ENCODE results near the gene RHBDF1. TPM values are rescaled to one million over a fixed set of nuclear protein-coding genes. Genes with fewer than 3 reads are reported as not detected.

Gene RHBDF1
- total and polyA plus RNA-seq, 2 experiments from 2014 or later = 27.9 to 28.2 TPM

- no peak for TF ChIP-seq CTCF (IDR thresholded peaks at IDR 0.05; ENCODE audit: low read depth, low read length)
- Histone ChIP-seq H3K27ac (no peak overlapping the region), H3K27me3 (no peaks in the 10 kb centered on the region), H3K36me3 (no peaks in the 10 kb centered on the region), H3K4me1 (ENCODE audit: low read depth) (no peaks in the 10 kb centered on the region), H3K9me3 (ENCODE audit: low read depth) (no peaks in the 10 kb centered on the region), H3K4me3 (no peak overlapping the region)
- DNase-seq (ENCODE audit: low read depth in 1 of 2, low spot score in 1 of 2) = no peak
Measured at GRCh38 chr16:85407-85782, 13.0 kb upstream of the RHBDF1 start.

GRCh38 chr16:84718-85406, 12.4 kb upstream of the RHBDF1 start:
- Histone ChIP-seq H3K9me3 (ENCODE audit: low read depth) (no peaks in the 10 kb centered on the region), H3K4me3 (no peak overlapping the region), H3K27ac (no peak overlapping the region), H3K27me3 (no peaks in the 10 kb centered on the region), H3K36me3 (no peaks in the 10 kb centered on the region), H3K4me1 (ENCODE audit: low read depth) (no peaks in the 10 kb centered on the region)
- peak in 1 of 2 donors; percentile 93 for DNase-seq (ENCODE audit: low read depth in 1 of 2, low spot score in 1 of 2)
- no peak for TF ChIP-seq CTCF (IDR thresholded peaks at IDR 0.05; ENCODE audit: low read depth, low read length)

GRCh38 chr16:83781-84615, 11.6 kb upstream of the RHBDF1 start:
- H3K36me3 ChIP-seq = no peaks in the 10 kb centered on the region
- H3K4me3 ChIP-seq = no peak overlapping the region
- peak in 1 of 2 donors; percentile 54 for DNase-seq (ENCODE audit: low read depth in 1 of 2, low spot score in 1 of 2)
- TF ChIP-seq CTCF (IDR thresholded peaks at IDR 0.05; ENCODE audit: low read depth, low read length) = peak; percentile 5
- H3K9me3 ChIP-seq (ENCODE audit: low read depth) = no peaks in the 10 kb centered on the region
- peak overlapping the region; percentile 51 for H3K27ac ChIP-seq
- H3K4me1 ChIP-seq (ENCODE audit: low read depth) = no peaks in the 10 kb centered on the region
- no peaks in the 10 kb centered on the region for H3K27me3 ChIP-seq

GRCh38 chr16:83060-83603, 10.7 kb upstream of the RHBDF1 start:
- no peak for DNase-seq (ENCODE audit: low read depth in 1 of 2, low spot score in 1 of 2)
- no peaks in the 10 kb centered on the region for H3K27me3 ChIP-seq
- H3K4me3 ChIP-seq = no peak overlapping the region
- TF ChIP-seq CTCF (IDR thresholded peaks at IDR 0.05; ENCODE audit: low read depth, low read length) = no peak
- no peaks in the 10 kb centered on the region for H3K9me3 ChIP-seq (ENCODE audit: low read depth)
- no peaks in the 10 kb centered on the region for H3K4me1 ChIP-seq (ENCODE audit: low read depth)
- no peak overlapping the region for H3K27ac ChIP-seq
- H3K36me3 ChIP-seq = no peaks in the 10 kb centered on the region

- TF ChIP-seq CTCF (IDR thresholded peaks at IDR 0.05; ENCODE audit: low read depth, low read length) = no peak
- no peaks in the 10 kb centered on the region for H3K27me3 ChIP-seq
- H3K4me1 ChIP-seq (ENCODE audit: low read depth) = peaks cover 25% of the 10 kb centered on the region
- no peaks in the 10 kb centered on the region for H3K9me3 ChIP-seq (ENCODE audit: low read depth)
- DNase-seq (ENCODE audit: low read depth in 1 of 2, low spot score in 1 of 2) = peak in 1 of 2 donors; percentile 30
- no peak overlapping the region for H3K4me3 ChIP-seq
- no peaks in the 10 kb centered on the region for H3K36me3 ChIP-seq
- no peak overlapping the region for H3K27ac ChIP-seq
Measured at GRCh38 chr16:79151-80054, 7.0 kb upstream of the RHBDF1 start.
